Hematopoietic multipotent progenitor cell treated with erythropoietin and hydrocortisone succinate and interleukin-3 and kit ligand, for 4 days (in vitro differentiated cells): ENCODE results near the gene SEPTIN14.
"Not testable (repeated sequence)": the region's sequence is repeated elsewhere in the genome, so short reads cannot be mapped to it uniquely, and the experiment has no call there.

Experiments
- DNase-seq: peaks from one replicate; pipeline ENCODE4 v3.0.0-alpha.2; 2015

The SEPTIN14 gene

GRCh38 chr7:55862652-55863051 lies at the start of gene SEPTIN14:
Gene SEPTIN14, minus strand, starts transcription at chr7:55862752. Its CDS starts 756 bp downstream, at chr7:55861996.
- not testable (repeated sequence) for DNase-seq

- DNase-seq = no peak
Observed at GRCh38 chr7:55903985-55904759, 41.6 kb upstream of the SEPTIN14 start.

GRCh38 chr7:55901059-55901458 lies 38.5 kb upstream of the SEPTIN14 start:
- peak; percentile 27 for DNase-seq

GRCh38 chr7:55898287-55898686 lies 35.7 kb upstream of the SEPTIN14 start:
- DNase-seq = no peak

- DNase-seq = no peak
Observed at GRCh38 chr7:55895021-55895420, 32.5 kb upstream of the SEPTIN14 start.

- no peak for DNase-seq
Observed at GRCh38 chr7:55893940-55894339, 31.4 kb upstream of the SEPTIN14 start.

GRCh38 chr7:55888378-55888777 lies 25.8 kb upstream of the SEPTIN14 start:
- not testable (repeated sequence) for DNase-seq

- DNase-seq = peak; percentile 38
Observed at GRCh38 chr7:55887821-55888247, 25.3 kb upstream of the SEPTIN14 start.

- DNase-seq = no peak
Observed at GRCh38 chr7:55884321-55884720, 21.8 kb upstream of the SEPTIN14 start.

- DNase-seq = no peak
Observed at GRCh38 chr7:55878691-55879090, 16.1 kb upstream of the SEPTIN14 start.

- no peak for DNase-seq
Observed at GRCh38 chr7:55877308-55877707, 14.8 kb upstream of the SEPTIN14 start.

- DNase-seq = no peak
Observed at GRCh38 chr7:55873765-55874164, 11.2 kb upstream of the SEPTIN14 start.

GRCh38 chr7:55871932-55872485 lies 9.5 kb upstream of the SEPTIN14 start:
- no peak for DNase-seq

- DNase-seq = not testable (repeated sequence)
Observed at GRCh38 chr7:55868989-55869388, 6.4 kb upstream of the SEPTIN14 start.

GRCh38 chr7:55845164-55845563 lies 17.4 kb downstream of the SEPTIN14 start:
- not testable (repeated sequence) for DNase-seq

- no peak for DNase-seq
Observed at GRCh38 chr7:55838595-55838994, 24.0 kb downstream of the SEPTIN14 start.

GRCh38 chr7:55827577-55827976 lies 35.0 kb downstream of the SEPTIN14 start:
- DNase-seq = no peak

- DNase-seq = no peak
Observed at GRCh38 chr7:55818686-55819085, 43.9 kb downstream of the SEPTIN14 start.

GRCh38 chr7:55797260-55797659 lies 65.3 kb downstream of the SEPTIN14 start:
- DNase-seq = not testable (repeated sequence)

GRCh38 chr7:55794527-55794926 lies 68.0 kb downstream of the SEPTIN14 start:
- DNase-seq = no peak

GRCh38 chr7:55792048-55792447 lies 70.5 kb downstream of the SEPTIN14 start:
- no peak for DNase-seq

- no peak for DNase-seq
Observed at GRCh38 chr7:55787796-55788195, 74.8 kb downstream of the SEPTIN14 start.

- DNase-seq = no peak
Observed at GRCh38 chr7:55786901-55787300, 75.7 kb downstream of the SEPTIN14 start.

GRCh38 chr7:55785444-55785843 lies 77.1 kb downstream of the SEPTIN14 start:
- not testable (repeated sequence) for DNase-seq

GRCh38 chr7:55784151-55784550 lies 78.4 kb downstream of the SEPTIN14 start:
- no peak for DNase-seq
